Measurements from ENCODE around the gene TTC19. TPM values are rescaled to one million over a fixed set of nuclear protein-coding genes. Genes with fewer than 3 reads are reported as not detected.

Gene TTC19
- polyA plus RNA-seq, 2 donors: 10.3 to 13.9 TPM

GRCh38 chr17:15958484-15958854 lies 41.2 kb upstream of the TTC19 start:
- peaks cover 0 to 2% of the 10 kb centered on the region in 2 donors for H3K36me3 ChIP-seq (ENCODE audit: control insufficient read depth in 2 of 2, insufficient read depth in 2 of 2, low read length in 1 of 2)
- peaks cover 0 to 6% of the 10 kb centered on the region in 2 donors for H3K4me1 ChIP-seq (ENCODE audit: control insufficient read depth in 2 of 2, insufficient read depth in 2 of 2, low read length in 1 of 2)
- WGBS, 2 donors: 81 to 91% methylated on average over 4 of the region's 4 CpGs
- H3K9me3 ChIP-seq (ENCODE audit: control insufficient read depth in 2 of 2, insufficient read depth in 1 of 2, low read depth in 1 of 2, low read length in 1 of 2): no peaks in the 10 kb centered on the region
- peak overlapping the region; percentile 26 to 80 for H3K27ac ChIP-seq (ENCODE audit: low read depth in 2 of 2, low read length in 1 of 2)
- H3K27me3 ChIP-seq (ENCODE audit: control insufficient read depth in 1 of 2, insufficient read depth in 2 of 2, low read length in 2 of 2): no peaks in the 10 kb centered on the region
- H3K4me3 ChIP-seq (ENCODE audit: low read depth in 1 of 2, low read length in 2 of 2): no peak overlapping the region

GRCh38 chr17:15963670-15964110 lies 35.9 kb upstream of the TTC19 start:
- Histone ChIP-seq H3K4me1 (ENCODE audit: control insufficient read depth in 2 of 2, insufficient read depth in 2 of 2, low read length in 1 of 2) (peaks cover 0 to 11% of the 10 kb centered on the region in 2 donors), H3K27ac (ENCODE audit: low read depth in 2 of 2, low read length in 1 of 2) (peak overlapping the region in 1 of 2 donors; percentile 40), H3K9me3 (ENCODE audit: control insufficient read depth in 2 of 2, insufficient read depth in 1 of 2, low read depth in 1 of 2, low read length in 1 of 2) (no peaks in the 10 kb centered on the region), H3K27me3 (ENCODE audit: control insufficient read depth in 1 of 2, insufficient read depth in 2 of 2, low read length in 2 of 2) (no peaks in the 10 kb centered on the region), H3K36me3 (ENCODE audit: control insufficient read depth in 2 of 2, insufficient read depth in 2 of 2, low read length in 1 of 2) (no peaks in the 10 kb centered on the region), H3K4me3 (ENCODE audit: low read depth in 1 of 2, low read length in 2 of 2) (no peak overlapping the region)
- WGBS, 2 donors: 53 to 66% methylated on average over 4 of the region's 4 CpGs

- Histone ChIP-seq H3K36me3 (ENCODE audit: control insufficient read depth in 2 of 2, insufficient read depth in 2 of 2, low read length in 1 of 2) (no peaks in the 10 kb centered on the region), H3K9me3 (ENCODE audit: control insufficient read depth in 2 of 2, insufficient read depth in 1 of 2, low read depth in 1 of 2, low read length in 1 of 2) (no peaks in the 10 kb centered on the region), H3K4me1 (ENCODE audit: control insufficient read depth in 2 of 2, insufficient read depth in 2 of 2, low read length in 1 of 2) (peaks cover 0 to 11% of the 10 kb centered on the region in 2 donors), H3K27ac (ENCODE audit: low read depth in 2 of 2, low read length in 1 of 2) (no peak overlapping the region), H3K27me3 (ENCODE audit: control insufficient read depth in 1 of 2, insufficient read depth in 2 of 2, low read length in 2 of 2) (no peaks in the 10 kb centered on the region), H3K4me3 (ENCODE audit: low read depth in 1 of 2, low read length in 2 of 2) (no peak overlapping the region)
- 43 to 61% methylated on average over 6 of the region's 6 CpGs for WGBS, 2 donors
Measured at GRCh38 chr17:15965528-15965927, 34.1 kb upstream of the TTC19 start.

GRCh38 chr17:15966183-15966878 lies 33.3 kb upstream of the TTC19 start:
- H3K36me3 ChIP-seq (ENCODE audit: control insufficient read depth in 2 of 2, insufficient read depth in 2 of 2, low read length in 1 of 2): no peaks in the 10 kb centered on the region
- peaks cover 0 to 11% of the 10 kb centered on the region in 2 donors for H3K4me1 ChIP-seq (ENCODE audit: control insufficient read depth in 2 of 2, insufficient read depth in 2 of 2, low read length in 1 of 2)
- peak overlapping the region; percentile 14 to 74 for H3K27ac ChIP-seq (ENCODE audit: low read depth in 2 of 2, low read length in 1 of 2)
- no peak overlapping the region for H3K4me3 ChIP-seq (ENCODE audit: low read depth in 1 of 2, low read length in 2 of 2)
- 42% methylated on average over 13 of the region's 13 CpGs for WGBS, 2 donors
- no peaks in the 10 kb centered on the region for H3K9me3 ChIP-seq (ENCODE audit: control insufficient read depth in 2 of 2, insufficient read depth in 1 of 2, low read depth in 1 of 2, low read length in 1 of 2)
- H3K27me3 ChIP-seq (ENCODE audit: control insufficient read depth in 1 of 2, insufficient read depth in 2 of 2, low read length in 2 of 2): no peaks in the 10 kb centered on the region

- no peak overlapping the region for H3K4me3 ChIP-seq (ENCODE audit: low read depth in 1 of 2, low read length in 2 of 2)
- peaks cover 0 to 11% of the 10 kb centered on the region in 2 donors for H3K4me1 ChIP-seq (ENCODE audit: control insufficient read depth in 2 of 2, insufficient read depth in 2 of 2, low read length in 1 of 2)
- peak overlapping the region; percentile 14 to 50 for H3K27ac ChIP-seq (ENCODE audit: low read depth in 2 of 2, low read length in 1 of 2)
- no peaks in the 10 kb centered on the region for H3K36me3 ChIP-seq (ENCODE audit: control insufficient read depth in 2 of 2, insufficient read depth in 2 of 2, low read length in 1 of 2)
- 45 to 47% methylated on average over 11 of the region's 11 CpGs for WGBS, 2 donors
- no peaks in the 10 kb centered on the region for H3K9me3 ChIP-seq (ENCODE audit: control insufficient read depth in 2 of 2, insufficient read depth in 1 of 2, low read depth in 1 of 2, low read length in 1 of 2)
- H3K27me3 ChIP-seq (ENCODE audit: control insufficient read depth in 1 of 2, insufficient read depth in 2 of 2, low read length in 2 of 2): no peaks in the 10 kb centered on the region
Measured at GRCh38 chr17:15966879-15967248, 32.8 kb upstream of the TTC19 start.

GRCh38 chr17:15967706-15968399 lies 31.8 kb upstream of the TTC19 start:
- Histone ChIP-seq H3K9me3 (ENCODE audit: control insufficient read depth in 2 of 2, insufficient read depth in 1 of 2, low read depth in 1 of 2, low read length in 1 of 2) (no peaks in the 10 kb centered on the region), H3K27ac (ENCODE audit: low read depth in 2 of 2, low read length in 1 of 2) (no peak overlapping the region), H3K4me1 (ENCODE audit: control insufficient read depth in 2 of 2, insufficient read depth in 2 of 2, low read length in 1 of 2) (peaks cover 0 to 11% of the 10 kb centered on the region in 2 donors), H3K27me3 (ENCODE audit: control insufficient read depth in 1 of 2, insufficient read depth in 2 of 2, low read length in 2 of 2) (no peaks in the 10 kb centered on the region), H3K36me3 (ENCODE audit: control insufficient read depth in 2 of 2, insufficient read depth in 2 of 2, low read length in 1 of 2) (peaks cover 0 to 2% of the 10 kb centered on the region in 2 donors), H3K4me3 (ENCODE audit: low read depth in 1 of 2, low read length in 2 of 2) (no peak overlapping the region)
- WGBS, 2 donors: 87 to 88% methylated on average over 11 of the region's 11 CpGs

- Histone ChIP-seq H3K4me1 (ENCODE audit: control insufficient read depth in 2 of 2, insufficient read depth in 2 of 2, low read length in 1 of 2) (peaks cover 0 to 11% of the 10 kb centered on the region in 2 donors), H3K27me3 (ENCODE audit: control insufficient read depth in 1 of 2, insufficient read depth in 2 of 2, low read length in 2 of 2) (no peaks in the 10 kb centered on the region), H3K4me3 (ENCODE audit: low read depth in 1 of 2, low read length in 2 of 2) (no peak overlapping the region), H3K9me3 (ENCODE audit: control insufficient read depth in 2 of 2, insufficient read depth in 1 of 2, low read depth in 1 of 2, low read length in 1 of 2) (no peaks in the 10 kb centered on the region), H3K27ac (ENCODE audit: low read depth in 2 of 2, low read length in 1 of 2) (no peak overlapping the region), H3K36me3 (ENCODE audit: control insufficient read depth in 2 of 2, insufficient read depth in 2 of 2, low read length in 1 of 2) (peaks cover 0 to 2% of the 10 kb centered on the region in 2 donors)
- 95% methylated on average over 8 of the region's 8 CpGs for WGBS, 2 donors
Measured at GRCh38 chr17:15969463-15969862, 30.2 kb upstream of the TTC19 start.

GRCh38 chr17:15970500-15970899 lies 29.1 kb upstream of the TTC19 start:
- 92 to 93% methylated on average over 2 of the region's 2 CpGs for WGBS, 2 donors

GRCh38 chr17:15971098-15971678 lies 28.4 kb upstream of the TTC19 start:
- 74 to 80% methylated on average over 5 of the region's 5 CpGs for WGBS, 2 donors

More at GRCh38 chr17:15970500-15970899, 29.1 kb upstream of the TTC19 start:
- H3K9me3 ChIP-seq (ENCODE audit: control insufficient read depth in 2 of 2, insufficient read depth in 1 of 2, low read depth in 1 of 2, low read length in 1 of 2): no peaks in the 10 kb centered on the region
- no peak overlapping the region for H3K4me3 ChIP-seq (ENCODE audit: low read depth in 1 of 2, low read length in 2 of 2)
- H3K36me3 ChIP-seq (ENCODE audit: control insufficient read depth in 2 of 2, insufficient read depth in 2 of 2, low read length in 1 of 2): peaks cover 2 to 8% of the 10 kb centered on the region in 2 donors
- peaks cover 3 to 11% of the 10 kb centered on the region in 2 donors for H3K4me1 ChIP-seq (ENCODE audit: control insufficient read depth in 2 of 2, insufficient read depth in 2 of 2, low read length in 1 of 2)
- H3K27ac ChIP-seq (ENCODE audit: low read depth in 2 of 2, low read length in 1 of 2): no peak overlapping the region
- no peaks in the 10 kb centered on the region for H3K27me3 ChIP-seq (ENCODE audit: control insufficient read depth in 1 of 2, insufficient read depth in 2 of 2, low read length in 2 of 2)

More at GRCh38 chr17:15971098-15971678, 28.4 kb upstream of the TTC19 start:
- H3K4me1 ChIP-seq (ENCODE audit: control insufficient read depth in 2 of 2, insufficient read depth in 2 of 2, low read length in 1 of 2): peaks cover 3 to 8% of the 10 kb centered on the region in 2 donors
- peaks cover 2 to 8% of the 10 kb centered on the region in 2 donors for H3K36me3 ChIP-seq (ENCODE audit: control insufficient read depth in 2 of 2, insufficient read depth in 2 of 2, low read length in 1 of 2)
- H3K9me3 ChIP-seq (ENCODE audit: control insufficient read depth in 2 of 2, insufficient read depth in 1 of 2, low read depth in 1 of 2, low read length in 1 of 2): no peaks in the 10 kb centered on the region
- H3K27me3 ChIP-seq (ENCODE audit: control insufficient read depth in 1 of 2, insufficient read depth in 2 of 2, low read length in 2 of 2): no peaks in the 10 kb centered on the region
- no peak overlapping the region for H3K27ac ChIP-seq (ENCODE audit: low read depth in 2 of 2, low read length in 1 of 2)
- no peak overlapping the region for H3K4me3 ChIP-seq (ENCODE audit: low read depth in 1 of 2, low read length in 2 of 2)
